ENCODE measurements around the gene ZSCAN2.
"Not testable (repeated sequence)": the region's sequence is repeated elsewhere in the genome, so short reads cannot be mapped to it uniquely, and the experiment has no call there.

DNA sequence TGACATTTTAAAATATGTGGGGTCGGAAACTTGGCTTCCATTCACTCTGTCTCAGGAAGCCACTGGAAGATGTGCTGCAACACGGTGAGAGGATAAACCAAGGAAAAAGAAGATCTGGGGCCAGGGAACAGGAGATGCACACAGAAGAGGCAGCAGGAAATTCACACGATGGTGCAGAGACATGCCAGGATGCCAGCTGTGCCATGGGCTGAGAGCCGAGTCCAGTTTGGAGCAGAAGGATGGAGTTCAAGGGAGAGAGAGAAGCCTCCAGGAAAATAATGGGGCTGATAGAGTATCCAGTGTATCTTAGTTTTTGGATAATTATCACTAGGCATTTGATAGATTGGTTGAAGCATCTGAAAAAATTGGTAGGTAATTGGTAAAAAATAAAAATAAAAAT, 16.9 kb upstream of the ZSCAN2 start:
- TF ChIP-seq SPI1, POU2F2, POLR2AphosphoS5, POLR2A (IDR thresholded peaks at IDR 0.05; ENCODE audit: low read depth, low read length): not testable (repeated sequence)
